KOPT-K1 (cell line): ENCODE results near the gene WFDC13.
"Not testable (repeated sequence)": the region's sequence is repeated elsewhere in the genome, so short reads cannot be mapped to it uniquely, and the experiment has no call there.

Experiments
- H3K27ac ChIP-seq: fragments of 200-600 bp; sonication (generic); 2 replicates; pipeline ENCODE4 v1.5.1; 2016; ENCODE audit warnings: antibody characterized with exemption, mild to moderate bottlenecking, low read depth, low read length; ENCODE audit not compliant: poor library complexity, severe bottlenecking
- H3K36me3 ChIP-seq: fragments of 200-600 bp; sonication (generic); 2 replicates; pipeline ENCODE4 v1.5.1; 2017; ENCODE audit warnings: antibody characterized with exemption, mild to moderate bottlenecking, low read length, moderate library complexity; ENCODE audit not compliant: insufficient read depth
- H3K9me3 ChIP-seq: fragments of 200-600 bp; sonication (generic); 2 replicates; pipeline ENCODE4 v1.5.1; 2017; ENCODE audit warnings: antibody characterized with exemption, low read length, mild to moderate bottlenecking; ENCODE audit not compliant: insufficient read depth, poor library complexity, severe bottlenecking

Gene WFDC13

GRCh38 chr20:45701873-45702272 is at the start of gene WFDC13:
WFDC13 (plus strand) TSS chr20:45702038; CDS start chr20:45702124, 86 bp downstream.
- H3K9me3 ChIP-seq = no peaks in the 10 kb centered on the region
- no peak within 1 kb of the TSS for H3K27ac ChIP-seq
- H3K36me3 ChIP-seq = no peaks in the 10 kb centered on the region

GRCh38 chr20:45657038-45657437 is 44.8 kb upstream of the WFDC13 start:
- not testable (repeated sequence) for H3K9me3 ChIP-seq, H3K27ac ChIP-seq, H3K36me3 ChIP-seq

GRCh38 chr20:45670139-45670538 is 31.7 kb upstream of the WFDC13 start, which contains the start of gene WFDC11:
WFDC11 (minus strand) TSS chr20:45670239; CDS start chr20:45650600, 19,639 bp downstream.
- H3K27ac ChIP-seq = no peak within 1 kb of the TSS
- no peaks in the 10 kb centered on the region for H3K9me3 ChIP-seq
- H3K36me3 ChIP-seq = no peaks in the 10 kb centered on the region

GRCh38 chr20:45672765-45673164 is 29.1 kb upstream of the WFDC13 start:
- no peaks in the 10 kb centered on the region for H3K36me3 ChIP-seq
- H3K9me3 ChIP-seq = no peaks in the 10 kb centered on the region
- H3K27ac ChIP-seq = no peak overlapping the region

- Histone ChIP-seq H3K36me3 (no peaks in the 10 kb centered on the region), H3K27ac (no peak overlapping the region), H3K9me3 (peaks cover 15% of the 10 kb centered on the region)
Observed at GRCh38 chr20:45679650-45680049, 22.2 kb upstream of the WFDC13 start.

GRCh38 chr20:45685896-45686295 is 15.9 kb upstream of the WFDC13 start:
- Histone ChIP-seq H3K27ac (no peak overlapping the region), H3K9me3 (no peaks in the 10 kb centered on the region), H3K36me3 (no peaks in the 10 kb centered on the region)

GRCh38 chr20:45693346-45693745 is 8.5 kb upstream of the WFDC13 start:
- H3K27ac ChIP-seq, H3K36me3 ChIP-seq, H3K9me3 ChIP-seq: not testable (repeated sequence)

GRCh38 chr20:45695496-45695895 is 6.3 kb upstream of the WFDC13 start:
- H3K9me3 ChIP-seq = no peaks in the 10 kb centered on the region
- no peak overlapping the region for H3K27ac ChIP-seq

GRCh38 chr20:45701104-45701503 is 734 bp upstream of the WFDC13 start:
- Histone ChIP-seq H3K36me3 (no peaks in the 10 kb centered on the region), H3K27ac (no peak overlapping the region), H3K9me3 (no peaks in the 10 kb centered on the region)

More at GRCh38 chr20:45695496-45695895, 6.3 kb upstream of the WFDC13 start:
- no peaks in the 10 kb centered on the region for H3K36me3 ChIP-seq

GRCh38 chr20:45704969-45705637 is 3.3 kb downstream of the WFDC13 start, which contains the start of gene WFDC10B:
WFDC10B (minus strand) TSS chr20:45705019; CDS start chr20:45685992, 19,027 bp downstream.
- no peak within 1 kb of the TSS for H3K27ac ChIP-seq
- no peaks in the 10 kb centered on the region for H3K9me3 ChIP-seq
- no peaks in the 10 kb centered on the region for H3K36me3 ChIP-seq

GRCh38 chr20:45716141-45716688 is 14.4 kb downstream of the WFDC13 start:
- H3K27ac ChIP-seq, H3K9me3 ChIP-seq, H3K36me3 ChIP-seq: not testable (repeated sequence)

- Histone ChIP-seq H3K27ac (no peak within 1 kb of the TSS), H3K9me3 (no peaks in the 10 kb centered on the region), H3K36me3 (no peaks in the 10 kb centered on the region)
Observed at GRCh38 chr20:45722047-45722446, 20.2 kb downstream of the WFDC13 start, which contains the start of gene SPINT4. SPINT4 (plus strand) TSS chr20:45722347; CDS start chr20:45722368, 21 bp downstream.

GRCh38 chr20:45725134-45725533 is 23.3 kb downstream of the WFDC13 start:
- no peaks in the 10 kb centered on the region for H3K9me3 ChIP-seq
- no peaks in the 10 kb centered on the region for H3K36me3 ChIP-seq
- H3K27ac ChIP-seq = no peak overlapping the region

GRCh38 chr20:45727044-45727443 is 25.2 kb downstream of the WFDC13 start:
- Histone ChIP-seq H3K9me3 (peaks cover 3% of the 10 kb centered on the region), H3K27ac (no peak overlapping the region)

GRCh38 chr20:45732199-45732598 is 30.4 kb downstream of the WFDC13 start:
- Histone ChIP-seq H3K27ac (no peak overlapping the region), H3K9me3 (peaks cover 14% of the 10 kb centered on the region), H3K36me3 (no peaks in the 10 kb centered on the region)

More at GRCh38 chr20:45727044-45727443, 25.2 kb downstream of the WFDC13 start:
- H3K36me3 ChIP-seq = no peaks in the 10 kb centered on the region

GRCh38 chr20:45735552-45735951 is 33.7 kb downstream of the WFDC13 start:
- peaks cover 14% of the 10 kb centered on the region for H3K9me3 ChIP-seq

More at GRCh38 chr20:45735552-45735951, 33.7 kb downstream of the WFDC13 start:
- Histone ChIP-seq H3K27ac (no peak overlapping the region), H3K36me3 (no peaks in the 10 kb centered on the region)
